ENCODE data around the gene CDK6. TPM values are rescaled to one million over a fixed set of nuclear protein-coding genes. Genes with fewer than 3 reads are reported as not detected.

CDK6 gene
- total and polyA plus RNA-seq, 10 of the 15 experiments (the other 5 are each of a cell fraction or from before 2014, with no cell fraction given): 8.0 to 118 (median 45.8) TPM

DNA sequence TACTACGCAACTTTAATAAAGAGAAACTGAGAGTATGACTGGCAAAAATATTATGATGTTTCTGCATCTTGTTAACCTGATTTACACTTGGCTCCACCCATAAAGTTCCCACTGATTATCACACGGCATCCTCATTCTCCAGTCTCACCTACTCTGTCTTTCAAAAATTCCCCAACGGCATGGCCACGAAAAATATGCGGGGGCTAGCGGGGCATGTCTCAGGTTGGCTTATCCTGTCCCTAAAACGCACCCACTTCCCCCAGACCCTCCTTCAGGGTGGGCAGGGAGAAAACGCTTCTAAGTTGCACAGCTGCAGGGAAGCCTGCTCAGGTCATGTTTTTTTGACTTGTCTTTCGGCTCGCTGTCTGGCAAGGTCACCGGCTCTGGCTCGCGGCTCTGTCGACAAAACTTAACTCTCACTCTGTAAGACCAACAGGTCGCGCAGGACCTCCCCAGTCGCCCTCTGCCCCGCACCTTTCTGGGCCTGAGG lies 3.8 kb downstream of the CDK6 start (continued):
- TF ChIP-seq, protein P1, sequence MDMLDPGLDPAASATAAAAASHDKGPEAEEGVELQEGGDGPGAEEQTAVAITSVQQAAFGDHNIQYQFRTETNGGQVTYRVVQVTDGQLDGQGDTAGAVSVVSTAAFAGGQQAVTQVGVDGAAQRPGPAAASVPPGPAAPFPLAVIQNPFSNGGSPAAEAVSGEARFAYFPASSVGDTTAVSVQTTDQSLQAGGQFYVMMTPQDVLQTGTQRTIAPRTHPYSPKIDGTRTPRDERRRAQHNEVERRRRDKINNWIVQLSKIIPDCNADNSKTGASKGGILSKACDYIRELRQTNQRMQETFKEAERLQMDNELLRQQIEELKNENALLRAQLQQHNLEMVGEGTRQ (IDR thresholded peaks at IDR 0.05; ENCODE audit: borderline replicate concordance, low read depth, low read length): no peak
- TF ChIP-seq ZNF622 (IDR thresholded peaks at IDR 0.05) (no peak), ZSCAN29 (IDR thresholded peaks at IDR 0.05) (no peak), STAT3 (IDR thresholded peaks at IDR 0.05; ENCODE audit: low read depth, low read length) (no peak), POLR2A (IDR thresholded peaks at IDR 0.05; ENCODE audit: low read depth, low read length) (no peak), NFIC (IDR thresholded peaks at IDR 0.05; ENCODE audit: low read depth, low read length) (0 out of 2 replicates have a peak, but pooled peaks have one; percentile 7), EGR1 (IDR thresholded peaks at IDR 0.05; ENCODE audit: borderline replicate concordance in 1 of 2, low read depth in 2 of 2, low read length in 2 of 2) (0 out of 3 replicates have a peak, but pooled peaks of 1 of the 2 experiments have one; percentile 21), NBN (IDR thresholded peaks at IDR 0.05) (peak; percentile 21; the same call in 1 of the 2 replicates), SRF (IDR thresholded peaks at IDR 0.05; ENCODE audit: low read depth in 2 of 2, low read length in 2 of 2) (no peak), CREB1 (IDR thresholded peaks at IDR 0.05; ENCODE audit: low read depth) (no peak), HDGF (IDR thresholded peaks at IDR 0.05) (peak; percentile 74; the same call in 1 of the 2 replicates), RAD21 (IDR thresholded peaks at IDR 0.05; ENCODE audit: insufficient read depth, low read depth, low read length) (no peak), HCFC1 (IDR thresholded peaks at IDR 0.05; ENCODE audit: low read length) (0 out of 2 replicates have a peak, but pooled peaks have one; percentile 20), EP300 (IDR thresholded peaks at IDR 0.05; ENCODE audit: borderline replicate concordance in 1 of 2, control insufficient read depth in 1 of 2, low read depth in 2 of 2, low read length in 2 of 2) (no peak), LARP7 (IDR thresholded peaks at IDR 0.05) (no peak), CEBPB (IDR thresholded peaks at IDR 0.05; ENCODE audit: borderline replicate concordance in 1 of 2, low read depth in 2 of 2, low read length in 2 of 2) (no peak), CBFB (IDR thresholded peaks at IDR 0.05; ENCODE audit: low read depth) (no peak), NR2F1 (conservative IDR thresholded peaks at IDR 0.05) (no peak)
- TF ChIP-seq, protein P2, sequence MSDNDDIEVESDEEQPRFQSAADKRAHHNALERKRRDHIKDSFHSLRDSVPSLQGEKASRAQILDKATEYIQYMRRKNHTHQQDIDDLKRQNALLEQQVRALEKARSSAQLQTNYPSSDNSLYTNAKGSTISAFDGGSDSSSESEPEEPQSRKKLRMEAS (IDR thresholded peaks at IDR 0.05; ENCODE audit: low read depth, low read length): no peak
- TF ChIP-seq, protein P3, sequence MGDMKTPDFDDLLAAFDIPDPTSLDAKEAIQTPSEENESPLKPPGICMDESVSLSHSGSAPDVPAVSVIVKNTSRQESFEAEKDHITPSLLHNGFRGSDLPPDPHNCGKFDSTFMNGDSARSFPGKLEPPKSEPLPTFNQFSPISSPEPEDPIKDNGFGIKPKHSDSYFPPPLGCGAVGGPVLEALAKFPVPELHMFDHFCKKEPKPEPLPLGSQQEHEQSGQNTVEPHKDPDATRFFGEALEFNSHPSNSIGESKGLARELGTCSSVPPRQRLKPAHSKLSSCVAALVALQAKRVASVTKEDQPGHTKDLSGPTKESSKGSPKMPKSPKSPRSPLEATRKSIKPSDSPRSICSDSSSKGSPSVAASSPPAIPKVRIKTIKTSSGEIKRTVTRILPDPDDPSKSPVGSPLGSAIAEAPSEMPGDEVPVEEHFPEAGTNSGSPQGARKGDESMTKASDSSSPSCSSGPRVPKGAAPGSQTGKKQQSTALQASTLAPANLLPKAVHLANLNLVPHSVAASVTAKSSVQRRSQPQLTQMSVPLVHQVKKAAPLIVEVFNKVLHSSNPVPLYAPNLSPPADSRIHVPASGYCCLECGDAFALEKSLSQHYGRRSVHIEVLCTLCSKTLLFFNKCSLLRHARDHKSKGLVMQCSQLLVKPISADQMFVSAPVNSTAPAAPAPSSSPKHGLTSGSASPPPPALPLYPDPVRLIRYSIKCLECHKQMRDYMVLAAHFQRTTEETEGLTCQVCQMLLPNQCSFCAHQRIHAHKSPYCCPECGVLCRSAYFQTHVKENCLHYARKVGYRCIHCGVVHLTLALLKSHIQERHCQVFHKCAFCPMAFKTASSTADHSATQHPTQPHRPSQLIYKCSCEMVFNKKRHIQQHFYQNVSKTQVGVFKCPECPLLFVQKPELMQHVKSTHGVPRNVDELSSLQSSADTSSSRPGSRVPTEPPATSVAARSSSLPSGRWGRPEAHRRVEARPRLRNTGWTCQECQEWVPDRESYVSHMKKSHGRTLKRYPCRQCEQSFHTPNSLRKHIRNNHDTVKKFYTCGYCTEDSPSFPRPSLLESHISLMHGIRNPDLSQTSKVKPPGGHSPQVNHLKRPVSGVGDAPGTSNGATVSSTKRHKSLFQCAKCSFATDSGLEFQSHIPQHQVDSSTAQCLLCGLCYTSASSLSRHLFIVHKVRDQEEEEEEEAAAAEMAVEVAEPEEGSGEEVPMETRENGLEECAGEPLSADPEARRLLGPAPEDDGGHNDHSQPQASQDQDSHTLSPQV (IDR thresholded peaks at IDR 0.05): no peak
- TF ChIP-seq, protein P4, sequence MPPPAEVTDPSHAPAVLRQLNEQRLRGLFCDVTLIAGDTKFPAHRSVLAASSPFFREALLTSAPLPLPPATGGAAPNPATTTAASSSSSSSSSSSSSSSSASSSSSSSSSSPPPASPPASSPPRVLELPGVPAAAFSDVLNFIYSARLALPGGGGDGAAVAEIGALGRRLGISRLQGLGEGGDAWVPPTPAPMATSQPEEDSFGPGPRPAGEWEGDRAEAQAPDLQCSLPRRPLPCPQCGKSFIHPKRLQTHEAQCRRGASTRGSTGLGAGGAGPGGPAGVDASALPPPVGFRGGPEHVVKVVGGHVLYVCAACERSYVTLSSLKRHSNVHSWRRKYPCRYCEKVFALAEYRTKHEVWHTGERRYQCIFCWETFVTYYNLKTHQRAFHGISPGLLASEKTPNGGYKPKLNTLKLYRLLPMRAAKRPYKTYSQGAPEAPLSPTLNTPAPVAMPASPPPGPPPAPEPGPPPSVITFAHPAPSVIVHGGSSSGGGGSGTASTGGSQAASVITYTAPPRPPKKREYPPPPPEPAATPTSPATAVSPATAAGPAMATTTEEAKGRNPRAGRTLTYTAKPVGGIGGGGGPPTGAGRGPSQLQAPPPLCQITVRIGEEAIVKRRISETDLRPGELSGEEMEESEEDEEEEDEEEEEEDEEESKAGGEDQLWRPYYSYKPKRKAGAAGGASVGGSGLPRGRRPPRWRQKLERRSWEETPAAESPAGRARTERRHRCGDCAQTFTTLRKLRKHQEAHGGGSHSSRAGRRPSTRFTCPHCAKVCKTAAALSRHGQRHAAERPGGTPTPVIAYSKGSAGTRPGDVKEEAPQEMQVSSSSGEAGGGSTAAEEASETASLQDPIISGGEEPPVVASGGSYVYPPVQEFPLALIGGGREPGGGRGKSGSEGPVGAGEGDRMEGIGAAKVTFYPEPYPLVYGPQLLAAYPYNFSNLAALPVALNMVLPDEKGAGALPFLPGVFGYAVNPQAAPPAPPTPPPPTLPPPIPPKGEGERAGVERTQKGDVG (CRISPR knock-in tag; IDR thresholded peaks at IDR 0.05): no peak

Data from GM12878 (cell line).